HG03521 (cell line): ENCODE data around the gene UGT1A1.

ENCODE experiments used
- ATAC-seq: cut with Tn5 transposase; IDR thresholded peaks from one replicate; pipeline ENCODE4 v1.9.1; 2021; ENCODE audit warnings: mild to moderate bottlenecking, moderate library complexity; ENCODE audit not compliant: unreplicated experiment

UGT1A1 gene

DNA sequence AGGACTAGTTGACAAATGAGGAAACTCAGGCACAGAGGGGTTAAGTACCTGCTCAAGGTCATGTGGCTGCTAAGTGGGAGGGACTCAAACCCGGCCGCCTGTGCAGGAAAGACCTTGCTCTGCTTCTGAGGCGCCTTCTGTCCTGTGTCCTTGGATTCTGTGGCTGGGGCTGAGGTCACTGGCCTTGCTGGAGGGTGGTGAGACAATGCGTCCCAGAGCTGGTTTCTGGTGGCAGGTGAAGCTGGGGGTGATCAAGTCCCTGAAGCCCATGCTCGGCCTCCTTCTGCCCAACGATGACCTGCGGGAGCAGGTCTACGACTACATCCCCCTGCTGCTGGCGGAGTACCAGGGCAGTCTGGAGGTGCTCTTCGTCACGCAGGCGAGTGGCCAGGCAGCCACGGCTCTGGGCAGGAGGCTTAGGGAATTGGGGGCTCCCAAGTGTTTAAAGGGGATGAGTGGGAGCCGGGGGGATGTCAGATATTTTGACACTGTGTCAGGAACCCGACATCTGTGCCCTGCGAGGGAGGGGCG lies 34.1 kb downstream of the UGT1A1 start:
- no peak for ATAC-seq

DNA sequence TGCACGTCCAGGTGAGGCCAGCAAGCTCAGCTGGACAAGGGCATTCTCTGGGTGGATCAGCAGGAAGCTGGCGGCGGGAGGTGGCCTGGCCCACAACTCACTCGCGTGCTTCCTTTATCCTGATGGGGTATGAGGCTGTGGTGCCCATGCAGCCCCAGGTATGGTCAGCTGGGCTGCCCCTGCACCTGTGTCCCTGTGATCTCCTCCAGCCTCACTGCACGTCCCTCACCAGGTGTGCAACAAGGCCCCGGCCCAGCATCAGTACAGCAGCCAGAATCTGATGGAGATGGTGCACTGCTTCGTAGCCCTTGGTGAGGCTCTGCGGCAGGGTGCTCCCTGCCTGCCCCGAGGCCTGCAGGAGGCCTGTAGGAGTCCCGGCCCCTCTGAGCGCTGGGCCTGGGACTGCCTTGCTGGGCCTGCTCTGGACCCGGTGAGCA lies 35.7 kb downstream of the UGT1A1 start:
- ATAC-seq: no peak

DNA sequence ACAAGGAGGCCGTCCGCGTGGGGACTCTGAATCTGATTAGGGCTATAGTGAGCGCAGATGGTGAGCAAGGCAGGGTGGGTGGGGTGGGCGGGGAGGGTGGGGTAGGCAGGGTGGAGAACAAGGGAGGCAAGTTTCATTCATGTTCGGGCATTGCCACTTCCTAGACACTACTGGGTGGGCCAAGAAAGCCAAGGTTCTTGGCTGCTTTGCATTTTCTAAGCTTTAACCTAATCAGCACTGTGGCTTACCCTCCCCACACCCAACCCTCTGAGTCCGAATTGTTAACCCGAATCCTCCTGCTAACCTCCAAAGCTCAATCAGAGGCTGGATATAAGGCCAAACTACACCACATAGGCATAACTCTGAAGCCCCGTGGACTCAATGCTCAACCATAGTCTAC lies 36.2 kb downstream of the UGT1A1 start:
- ATAC-seq: no peak

DNA sequence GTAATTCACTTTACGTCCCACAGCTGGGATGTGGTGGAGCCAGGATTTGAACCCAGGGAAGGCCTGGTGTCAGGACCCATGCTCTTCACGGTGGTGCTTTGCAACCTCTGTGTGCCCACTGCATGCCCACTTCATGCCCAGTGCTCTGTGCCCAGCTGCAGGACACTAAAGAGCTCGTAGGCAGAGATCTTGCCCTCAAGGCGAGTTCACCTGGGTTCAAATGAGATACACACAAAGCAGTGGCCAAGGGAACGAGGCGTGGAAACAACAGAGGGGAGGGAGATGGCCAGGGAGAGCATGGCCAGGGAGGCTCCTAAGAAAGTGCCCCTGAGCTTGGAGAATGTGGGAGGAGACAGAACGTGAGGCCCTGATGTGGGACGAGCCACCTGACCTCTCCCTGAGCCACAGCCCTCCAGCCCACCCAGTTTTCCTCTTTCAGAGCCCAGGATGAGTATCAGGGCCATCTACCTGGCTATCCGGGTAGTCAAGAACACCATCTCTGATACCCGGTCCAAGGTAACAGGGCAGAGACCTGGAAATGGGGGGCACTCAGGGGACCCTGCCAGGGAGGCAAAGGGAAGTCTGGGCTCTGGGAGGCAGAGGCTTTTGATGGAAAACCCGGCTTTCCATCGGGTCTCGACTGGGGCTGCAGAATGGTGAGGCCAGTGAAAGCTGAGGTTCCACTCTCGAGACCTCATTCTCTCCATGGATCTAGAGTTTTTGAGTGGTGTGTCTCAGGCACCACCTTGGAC lies 38.4 kb downstream of the UGT1A1 start:
- ATAC-seq: no peak

DNA sequence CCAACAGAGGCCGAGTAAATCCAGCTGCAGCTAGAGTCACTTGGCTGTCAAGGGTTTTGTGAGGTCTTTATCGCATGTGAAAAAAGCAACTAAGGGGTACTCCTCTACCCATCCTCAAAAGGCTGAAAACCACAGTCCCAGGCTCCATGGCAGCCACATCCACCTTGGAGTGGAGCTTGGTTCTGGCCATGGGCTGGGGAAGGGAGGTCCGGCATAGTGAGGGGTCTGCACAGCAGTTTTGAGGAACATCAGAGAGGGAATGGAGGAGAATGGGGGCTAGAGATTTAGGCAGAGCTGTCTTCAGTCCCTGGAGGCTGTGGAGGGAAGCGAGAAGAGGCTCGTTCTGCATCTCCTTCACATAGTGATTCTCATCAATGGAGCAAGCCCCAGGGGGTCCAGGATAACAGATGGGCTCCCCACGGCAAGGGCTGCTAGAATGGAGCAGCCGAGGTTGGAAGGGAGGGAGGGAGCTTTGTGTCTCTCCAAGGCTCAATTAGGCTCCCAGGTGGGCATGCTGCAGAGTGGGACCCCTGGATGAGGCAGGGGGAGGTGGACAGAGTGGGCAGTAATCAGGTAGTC lies 39.1 kb downstream of the UGT1A1 start:
- no peak for ATAC-seq

DNA sequence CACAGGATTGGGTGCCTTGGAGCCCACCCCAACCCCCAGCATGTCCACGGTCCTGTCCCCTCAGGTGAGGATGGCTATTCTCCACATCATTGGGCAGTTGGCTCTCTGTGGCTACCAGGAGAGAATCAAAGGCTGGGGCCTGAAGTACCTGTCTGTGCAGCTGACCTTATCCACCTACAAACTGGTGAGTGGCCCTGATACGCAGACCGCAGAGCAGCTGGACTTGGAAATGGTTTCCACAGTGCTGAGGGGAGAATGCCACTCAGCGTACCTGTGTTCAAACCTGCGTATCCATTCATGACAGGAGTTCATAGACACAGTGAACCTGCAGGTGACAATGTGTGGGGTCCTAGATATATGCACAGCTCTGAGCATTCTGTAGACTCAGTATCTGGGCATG lies 39.6 kb downstream of the UGT1A1 start:
- no peak for ATAC-seq

GRCh38 chr2:233800208-233800607 lies 40.1 kb downstream of the UGT1A1 start:
- no peak for ATAC-seq

DNA sequence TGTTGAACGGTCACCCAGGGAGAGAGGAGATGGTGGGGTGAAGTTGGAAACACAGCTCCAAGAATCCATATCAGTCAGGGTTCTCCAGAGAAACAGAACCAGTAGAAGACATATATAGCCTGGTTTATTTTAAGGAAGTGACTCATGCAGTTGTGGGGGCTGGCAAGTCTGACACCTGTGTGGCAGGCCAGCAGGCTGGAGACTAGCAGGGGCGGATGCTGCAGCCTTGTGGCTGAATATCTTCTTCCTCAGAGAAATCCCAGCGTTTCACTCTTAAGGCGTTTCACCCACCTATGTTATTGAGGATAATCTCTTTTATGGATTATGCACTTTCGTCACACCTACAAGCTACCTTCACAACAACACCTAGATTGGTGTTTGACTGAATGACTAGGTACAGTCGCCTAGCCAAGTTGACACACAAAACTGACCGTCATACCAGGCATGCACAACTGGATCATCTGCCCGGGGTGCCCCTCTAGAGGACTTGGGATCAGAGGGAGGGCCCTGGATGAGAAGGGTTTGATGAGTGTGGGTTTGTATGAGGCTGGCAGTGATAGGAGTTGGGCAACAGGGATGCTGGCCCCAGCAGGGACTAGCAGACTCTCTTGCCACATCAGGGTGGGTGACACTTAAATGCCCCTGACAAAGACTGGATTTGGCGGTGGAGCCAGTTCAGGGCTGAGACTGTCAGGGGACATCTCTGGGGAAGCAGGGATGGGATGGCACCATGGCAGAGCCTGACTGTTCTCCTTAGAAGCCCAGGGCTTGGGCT lies 41.5 kb downstream of the UGT1A1 start:
- ATAC-seq: no peak

DNA sequence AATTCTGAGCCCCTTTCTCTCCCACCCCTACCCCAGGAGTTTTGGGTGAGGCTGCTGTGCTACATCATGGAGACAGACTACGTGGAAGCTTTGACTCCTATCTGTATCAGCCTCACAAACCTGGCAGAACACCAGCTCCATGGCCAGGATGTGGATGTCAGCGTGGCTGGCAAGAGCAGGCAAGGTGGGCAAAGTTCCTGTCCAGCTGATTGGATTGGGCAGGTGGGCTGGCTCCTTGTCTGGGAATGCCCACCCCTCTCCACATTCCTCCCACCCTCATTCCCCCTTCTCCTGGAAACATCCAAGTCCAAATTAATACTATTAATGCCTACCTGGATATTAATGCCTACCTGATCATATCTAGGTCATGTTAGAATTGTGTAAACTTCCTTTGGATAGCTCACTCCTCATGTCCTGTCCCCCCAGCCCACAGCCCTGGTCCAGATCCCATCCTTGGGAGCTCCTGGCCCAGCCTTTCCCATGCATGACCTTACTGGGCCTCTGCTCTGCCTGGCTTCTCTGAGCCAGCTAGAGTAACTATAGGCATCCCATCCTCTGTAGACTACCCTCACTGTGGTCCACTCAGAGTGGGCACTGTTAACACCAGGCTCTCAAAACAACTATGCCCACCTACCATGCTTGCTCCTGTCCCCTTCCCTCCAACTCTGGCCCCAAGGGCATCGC lies 42.2 kb downstream of the UGT1A1 start:
- no peak for ATAC-seq

DNA sequence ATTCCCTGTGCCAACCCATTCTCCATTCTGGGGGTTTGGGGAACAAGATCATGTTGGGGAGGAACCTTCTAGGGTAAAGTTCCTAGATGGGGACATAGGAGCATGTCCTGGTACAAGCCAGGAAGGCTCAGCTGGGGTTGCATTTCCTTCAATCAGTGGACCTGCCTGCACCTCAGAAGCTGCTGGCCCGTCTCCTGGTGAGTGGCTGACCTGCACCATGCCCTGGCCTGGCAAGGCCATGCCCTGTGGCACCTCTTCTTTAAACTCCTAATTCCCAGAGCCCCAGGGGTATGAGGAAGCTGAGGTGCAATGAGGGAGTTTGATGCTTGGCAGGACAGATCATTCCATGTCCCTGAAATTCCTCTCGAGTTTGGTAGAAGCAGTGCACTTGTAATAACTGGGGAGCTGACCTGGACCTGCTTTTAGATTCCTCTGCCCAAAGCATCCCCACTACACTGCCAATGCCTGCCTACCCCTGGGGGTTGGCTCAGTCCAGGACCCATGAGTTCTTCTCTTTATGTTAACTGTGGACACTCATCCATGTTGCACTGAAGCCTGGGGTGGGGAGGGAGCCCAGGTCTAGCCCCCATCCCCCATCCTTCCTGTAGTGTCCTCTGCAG lies 43.3 kb downstream of the UGT1A1 start:
- no peak for ATAC-seq

DNA sequence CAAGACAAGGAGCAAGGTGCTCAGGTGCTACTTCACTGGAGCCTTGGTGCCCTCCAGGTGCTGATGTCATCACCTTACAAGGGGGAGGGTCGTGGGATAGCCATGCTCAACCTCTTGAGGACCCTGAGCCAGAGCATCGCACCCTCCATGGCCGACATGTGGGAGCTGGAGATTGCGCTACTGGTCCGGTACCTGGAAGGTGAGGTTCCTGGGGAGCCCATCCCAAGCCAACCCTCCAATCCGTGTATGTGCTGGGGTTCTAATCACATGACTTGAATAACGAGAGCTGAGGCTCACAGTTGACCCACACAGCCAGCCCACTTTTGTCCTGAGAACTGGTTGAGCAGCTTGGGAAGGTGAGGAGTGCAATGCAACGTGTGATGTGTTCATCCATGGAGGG lies 43.9 kb downstream of the UGT1A1 start:
- no peak for ATAC-seq

GRCh38 chr2:233807215-233807865 lies 47.3 kb downstream of the UGT1A1 start:
- ATAC-seq: no peak

- no peak for ATAC-seq
Measured at GRCh38 chr2:233807966-233808935, 48.2 kb downstream of the UGT1A1 start.

GRCh38 chr2:233810385-233810784 lies 50.3 kb downstream of the UGT1A1 start:
- no peak for ATAC-seq

- no peak for ATAC-seq
Measured at GRCh38 chr2:233811087-233811486, 51.0 kb downstream of the UGT1A1 start.

GRCh38 chr2:233811732-233812131 lies 51.7 kb downstream of the UGT1A1 start:
- no peak for ATAC-seq

- ATAC-seq: no peak
Measured at GRCh38 chr2:233813236-233814055, 53.4 kb downstream of the UGT1A1 start.
